GM23338 (cell line): ENCODE measurements around the gene ITGA8. TPM values are rescaled to one million over a fixed set of nuclear protein-coding genes. Genes with fewer than 3 reads are reported as not detected.

ENCODE experiments used
- ATAC-seq: fragments of 200-7000 bp; cut with Tn5 transposase; 3 replicates; pipeline ENCODE4 v1.9.1; 2020
- DNase-seq: peaks from one replicate; pipeline ENCODE4 v3.0.0-alpha.2; 2015; ENCODE audit warnings: low spot score
- H2AFZ ChIP-seq: fragments of 200-600 bp; sonication (generic); 2 replicates; pipeline ENCODE4 v1.8.0; 2016; ENCODE audit warnings: antibody characterized with exemption, mild to moderate bottlenecking, moderate library complexity
- H3F3A ChIP-seq: fragments of 200-600 bp; sonication (generic); replicated peaks from 2 replicates; pipeline ENCODE4 v1.8.0; 2017; ENCODE audit warnings: antibody characterized with exemption, mixed run types, low read depth
- H3K27ac ChIP-seq: fragments of 200-600 bp; sonication (generic); 2 replicates; pipeline ENCODE4 v1.6.1; 2016; ENCODE audit warnings: low read depth
- H3K27me3 ChIP-seq: fragments of 200-600 bp; sonication (generic); 2 replicates; pipeline ENCODE4 v1.8.0; 2016; ENCODE audit warnings: mild to moderate bottlenecking, mixed run types, moderate library complexity; ENCODE audit not compliant: insufficient read depth
- H3K36me3 ChIP-seq: fragments of 200-600 bp; sonication (generic); 2 replicates; pipeline ENCODE4 v1.8.0; 2016; ENCODE audit warnings: mild to moderate bottlenecking; ENCODE audit not compliant: insufficient read depth
- H3K4me1 ChIP-seq: fragments of 200-600 bp; sonication (generic); 2 replicates; pipeline ENCODE4 v1.8.0; 2016; ENCODE audit warnings: mild to moderate bottlenecking, moderate library complexity; ENCODE audit not compliant: insufficient read depth
- H3K4me2 ChIP-seq: fragments of 200-600 bp; sonication (generic); 2 replicates; pipeline ENCODE4 v1.7.1; 2017; ENCODE audit warnings: mixed run types
- H3K4me3 ChIP-seq: fragments of 200-600 bp; sonication (generic); 2 replicates; pipeline ENCODE4 v1.6.1; 2016; ENCODE audit warnings: mixed run types
- H3K79me2 ChIP-seq: fragments of 200-600 bp; sonication (generic); replicated peaks from 2 replicates; pipeline ENCODE4 v1.8.0; 2017; ENCODE audit warnings: mild to moderate bottlenecking; ENCODE audit not compliant: insufficient read depth
- H3K9me2 ChIP-seq: fragments of 200-600 bp; sonication (generic); 2 replicates; pipeline ENCODE4 v1.8.0; 2017; ENCODE audit not compliant: insufficient read depth
- H4K20me1 ChIP-seq: fragments of 200-600 bp; sonication (generic); replicated peaks from 2 replicates; pipeline ENCODE4 v1.8.0; 2017; ENCODE audit warnings: mild to moderate bottlenecking; ENCODE audit not compliant: insufficient read depth
- H3K27ac Mint-ChIP-seq: 2 replicates; pipeline ENCODE4 v1.8.0; 2020; ENCODE audit warnings: inconsistent platforms, mild to moderate bottlenecking, moderate library complexity, mixed read lengths
- H3K27me3 Mint-ChIP-seq: 3 replicates; pipeline ENCODE4 v1.8.0; 2022; ENCODE audit warnings: low read depth, mild to moderate bottlenecking, moderate library complexity, mixed read lengths, inconsistent platforms; ENCODE audit not compliant: insufficient read depth, poor library complexity
- H3K36me3 Mint-ChIP-seq: 3 replicates; pipeline ENCODE4 v1.8.0; 2021; ENCODE audit warnings: low read depth, mild to moderate bottlenecking, inconsistent platforms, moderate library complexity, mixed read lengths
- H3K4me1 Mint-ChIP-seq: 3 replicates; pipeline ENCODE4 v1.8.0; 2020; ENCODE audit warnings: mild to moderate bottlenecking, inconsistent platforms, mixed read lengths
- H3K4me3 Mint-ChIP-seq: 3 replicates; pipeline ENCODE4 v1.8.0; 2021; ENCODE audit warnings: moderate library complexity, mild to moderate bottlenecking, inconsistent platforms, mixed read lengths
- H3K9me3 Mint-ChIP-seq: 3 replicates; pipeline ENCODE4 v1.8.0; 2020; ENCODE audit warnings: moderate library complexity, mild to moderate bottlenecking, inconsistent platforms, mixed read lengths
- CREB1 ChIP-seq: fragments of 250-450 bp; sonication (Bioruptor Pico); IDR thresholded peaks from 2 replicates; pipeline ENCODE4 v1.5.0; 2020; ENCODE audit warnings: low read depth, mild to moderate bottlenecking, moderate library complexity
- CTCF ChIP-seq, 2 experiments: fragments of 200-600 bp in 1 of 2; sonication (generic) in 1 of 2; conservative IDR thresholded peaks; 2 replicates each; pipeline versions ENCODE4 v1.5.1 to v1.6.1; 2016 to 2017; ENCODE audit warnings: antibody characterized with exemption in 2 of 2, low read depth in 2 of 2, mild to moderate bottlenecking in 2 of 2, moderate library complexity in 1 of 2
- ETS1 ChIP-seq: IDR thresholded peaks from 2 replicates; pipeline ENCODE4 v1.6.1; 2016; ENCODE audit warnings: antibody characterized with exemption
- EZH2 ChIP-seq: fragments of 200-600 bp; sonication (generic); IDR thresholded peaks from one replicate; pipeline ENCODE4 v1.8.0; 2017; ENCODE audit warnings: antibody characterized with exemption, mild to moderate bottlenecking, low read depth; ENCODE audit not compliant: unreplicated experiment
- JUNB ChIP-seq: IDR thresholded peaks from one replicate; pipeline ENCODE4 v1.6.1; 2016; ENCODE audit warnings: antibody characterized with exemption; ENCODE audit not compliant: unreplicated experiment
- NANOG ChIP-seq: IDR thresholded peaks from 2 replicates; pipeline ENCODE4 v1.6.1; 2016; ENCODE audit warnings: antibody characterized with exemption, borderline replicate concordance
- POLR2AphosphoS5 ChIP-seq: IDR thresholded peaks from 2 replicates; pipeline ENCODE4 v1.6.1; 2016; ENCODE audit warnings: antibody characterized with exemption, low read depth
- REST ChIP-seq: IDR thresholded peaks from one replicate; pipeline ENCODE4 v1.6.1; 2018; ENCODE audit warnings: antibody characterized with exemption; ENCODE audit not compliant: unreplicated experiment
- STAT1 ChIP-seq: IDR thresholded peaks from one replicate; pipeline ENCODE4 v1.6.1; 2016; ENCODE audit warnings: antibody characterized with exemption; ENCODE audit not compliant: unreplicated experiment
- ZNF114 ChIP-seq: fragments of 250-450 bp; sonication (Bioruptor Pico); IDR thresholded peaks from 2 replicates; pipeline ENCODE4 v1.5.0; 2020; ENCODE audit warnings: mild to moderate bottlenecking, moderate library complexity
- ZNF331 ChIP-seq: fragments of 250-450 bp; sonication (Bioruptor Pico); IDR thresholded peaks from 2 replicates; pipeline ENCODE4 v1.5.0; 2020; ENCODE audit warnings: low read depth, mild to moderate bottlenecking, moderate library complexity
- ZNF462 ChIP-seq: fragments of 250-450 bp; sonication (Bioruptor Pico); IDR thresholded peaks from 2 replicates; pipeline ENCODE4 v1.5.0; 2020; ENCODE audit warnings: mild to moderate bottlenecking, moderate library complexity
- polyA plus RNA-seq: library from polyadenylated mRNA; unstranded; fragments of >200 nt; fragmentation: Nextera tagmentation; extraction: Ambion mirVana; gene quantifications from 2 replicates; pipeline ENCODE4 v1.2.1, GENCODE V29; 2016
- total RNA-seq: library from RNA; depleted of rRNA; stranded (reverse); fragments of >200 nt; shearing (Covaris generic); gene quantifications from 2 replicates; pipeline ENCODE4 v1.2.3, GENCODE V29; 2014

Gene ITGA8
- total and polyA plus RNA-seq, 2 experiments from 2014 or later, result not detected

- TF ChIP-seq REST (no peak), STAT1 (no peak)
Measured at GRCh38 chr10:15491856-15492642, 227.7 kb downstream of the ITGA8 start (continued).

- no peaks in the 10 kb centered on the region for H3K9me2 ChIP-seq
- H3K4me1 Mint-ChIP-seq, result no peaks in the 10 kb centered on the region; the same call in 2 of the 3 replicates
- no peak overlapping the region for H3K27ac Mint-ChIP-seq
- DNase-seq, result no peak
- no peaks in the 10 kb centered on the region for H4K20me1 ChIP-seq
- H2AFZ ChIP-seq, result no peak overlapping the region
- no peak overlapping the region for H3K4me3 Mint-ChIP-seq
- H3K36me3 ChIP-seq, result no peaks in the 10 kb centered on the region
- H3K27me3 ChIP-seq, result no peaks in the 10 kb centered on the region
- H3K36me3 Mint-ChIP-seq, result no peaks in the 10 kb centered on the region
- no peaks in the 10 kb centered on the region for H3K9me3 Mint-ChIP-seq
- H3F3A ChIP-seq, result no peaks in the 10 kb centered on the region
- no peak overlapping the region for H3K27ac ChIP-seq
- no peaks in the 10 kb centered on the region for H3K4me1 ChIP-seq
- no peak overlapping the region for H3K4me3 ChIP-seq
- no peaks in the 10 kb centered on the region for H3K79me2 ChIP-seq
- ATAC-seq, result no peak
- peaks cover 2% of the 10 kb centered on the region for H3K27me3 Mint-ChIP-seq
- no peak overlapping the region for H3K4me2 ChIP-seq
- TF ChIP-seq JUNB (no peak), ZNF462 (CRISPR knock-in tag) (no peak), POLR2AphosphoS5 (no peak), CTCF (conservative IDR thresholded peaks at IDR 0.05; ENCODE audit: low read depth in 2 of 2) (no peak), ZNF331 (CRISPR knock-in tag) (no peak), ZNF114 (no peak), ETS1 (no peak), STAT1 (no peak), CREB1 (CRISPR knock-in tag) (no peak), NANOG (no peak), EZH2 (no peak)
Measured at GRCh38 chr10:15489431-15489830, 230.3 kb downstream of the ITGA8 start.
